Activated CD8-positive, alpha-beta memory T cell treated with anti-CD3 and anti-CD28 coated beads for 24 hours (primary cell): ENCODE measurements around the gene OR13A1.
"Not testable (repeated sequence)": the region's sequence is repeated elsewhere in the genome, so short reads cannot be mapped to it uniquely, and the experiment has no call there.

Source experiments
- DNase-seq: peaks from one replicate; pipeline ENCODE4 v3.0.0-alpha.2; 2020

Gene OR13A1

DNA sequence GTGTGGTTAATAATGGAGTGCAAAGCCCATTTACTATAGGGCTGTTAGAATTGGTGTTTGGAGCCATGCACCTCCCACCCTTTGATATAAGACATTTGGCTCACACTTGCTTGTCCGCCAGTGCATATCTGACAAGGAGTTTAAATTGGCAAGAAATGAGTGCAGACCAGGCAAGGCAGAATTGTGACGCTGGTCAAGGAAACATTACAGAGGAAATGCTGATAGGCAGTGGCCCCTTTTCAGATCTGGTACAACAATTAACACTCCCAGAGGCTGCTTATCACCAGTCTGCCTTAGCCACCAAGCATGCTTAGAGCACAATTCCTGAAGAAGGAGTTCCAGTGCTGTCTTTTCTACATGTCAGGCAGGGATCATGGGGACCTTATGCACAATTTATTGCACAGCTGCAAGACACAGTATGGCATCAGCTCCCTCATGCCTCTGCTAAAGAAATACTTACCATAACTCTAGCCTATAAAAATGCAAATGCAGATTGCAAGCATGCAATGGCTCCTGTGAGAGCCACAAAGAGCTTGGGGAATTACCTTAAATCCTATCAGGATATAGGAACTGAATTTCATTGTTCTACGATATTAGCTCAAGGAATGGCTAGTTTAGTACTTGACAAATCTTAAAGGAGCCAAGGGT is 35.2 kb downstream of the OR13A1 start:
- DNase-seq: no peak

DNA sequence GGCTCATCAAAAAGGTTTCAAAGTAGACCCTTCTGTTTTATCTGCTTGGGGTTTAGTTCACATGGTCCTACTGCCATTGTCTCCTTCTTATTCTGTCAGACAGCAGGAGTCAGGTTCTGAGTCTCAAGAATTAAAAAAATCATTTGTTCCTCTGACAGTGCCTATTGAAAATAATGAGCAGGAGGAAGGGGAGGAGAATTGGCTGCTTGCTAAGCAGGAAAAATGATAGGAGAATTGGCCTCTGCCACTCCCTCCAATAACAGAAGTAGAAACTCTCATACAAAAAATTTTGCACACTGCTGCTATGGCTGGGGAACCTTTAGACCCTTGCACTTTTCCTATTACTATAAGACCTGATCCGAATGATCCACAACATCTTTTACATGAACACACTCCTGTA is 35.7 kb downstream of the OR13A1 start:
- DNase-seq: no peak

DNA sequence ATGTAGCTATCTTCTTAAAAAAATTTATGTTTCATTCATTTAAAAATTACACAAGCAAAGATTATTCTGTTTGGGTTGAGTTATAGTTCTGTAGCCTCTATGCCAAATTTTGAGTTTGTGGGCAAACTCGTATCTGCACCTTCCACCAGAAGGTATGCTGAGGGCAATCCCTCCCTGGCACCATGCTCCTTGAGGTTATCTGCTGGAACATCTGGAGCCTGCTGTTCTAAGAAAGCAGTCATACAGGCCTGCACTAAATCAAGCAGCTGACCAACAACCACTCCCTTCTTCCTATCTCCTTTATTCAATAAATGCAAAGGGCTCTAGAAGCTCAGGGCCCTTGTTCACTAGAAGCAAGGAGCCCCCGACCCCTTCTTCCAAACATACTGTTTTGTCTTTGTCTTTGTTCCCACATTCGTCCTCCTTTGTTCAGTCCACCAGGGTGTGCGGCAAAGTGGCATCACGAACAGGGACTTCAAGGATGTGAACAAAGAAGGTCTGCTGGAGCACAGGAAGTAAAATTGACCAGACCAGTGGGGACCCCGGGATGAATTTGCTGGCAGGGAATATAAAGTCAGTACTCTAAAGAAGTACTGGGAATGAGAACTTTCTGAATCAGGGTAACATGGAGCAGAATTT is 36.4 kb downstream of the OR13A1 start:
- DNase-seq: no peak

DNA sequence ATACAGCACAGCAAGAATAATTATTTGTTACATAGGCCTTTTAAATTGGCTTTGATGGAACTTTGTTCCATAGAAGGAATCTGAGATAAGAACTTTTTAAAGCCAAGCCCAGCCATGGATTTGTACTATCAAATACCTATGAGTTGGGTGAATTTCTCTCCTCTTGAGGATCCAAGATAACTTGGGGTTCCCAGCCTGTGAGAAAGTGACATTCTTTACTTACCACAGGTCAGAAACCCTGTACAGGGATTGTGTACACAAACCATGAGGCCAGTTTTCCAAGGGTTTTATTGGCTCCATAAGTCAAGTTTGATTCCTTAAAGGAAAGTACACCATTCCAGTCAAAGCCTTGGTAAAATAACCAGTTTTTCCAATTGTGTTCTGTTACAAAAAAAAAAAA is 39.3 kb downstream of the OR13A1 start:
- not testable (repeated sequence) for DNase-seq

DNA sequence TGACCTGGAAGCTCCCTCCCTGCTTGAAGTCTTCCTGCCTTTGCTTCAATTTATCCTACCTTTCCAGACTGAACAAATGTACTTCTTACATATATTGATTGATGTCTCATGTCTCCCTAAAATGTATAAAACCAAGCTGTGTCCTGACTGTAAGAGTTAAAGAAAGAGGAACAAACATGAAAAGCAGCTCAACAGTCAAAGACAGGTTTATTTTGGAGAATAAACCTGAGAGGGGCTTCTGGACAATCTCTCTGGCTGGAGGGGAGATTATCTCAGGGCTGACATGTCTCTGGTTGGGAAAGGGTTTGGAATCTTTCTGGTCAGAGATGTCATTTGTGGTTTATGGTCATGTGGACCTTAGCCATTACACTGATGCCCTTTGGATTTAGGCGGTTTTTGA is 41.0 kb downstream of the OR13A1 start:
- no peak for DNase-seq

DNA sequence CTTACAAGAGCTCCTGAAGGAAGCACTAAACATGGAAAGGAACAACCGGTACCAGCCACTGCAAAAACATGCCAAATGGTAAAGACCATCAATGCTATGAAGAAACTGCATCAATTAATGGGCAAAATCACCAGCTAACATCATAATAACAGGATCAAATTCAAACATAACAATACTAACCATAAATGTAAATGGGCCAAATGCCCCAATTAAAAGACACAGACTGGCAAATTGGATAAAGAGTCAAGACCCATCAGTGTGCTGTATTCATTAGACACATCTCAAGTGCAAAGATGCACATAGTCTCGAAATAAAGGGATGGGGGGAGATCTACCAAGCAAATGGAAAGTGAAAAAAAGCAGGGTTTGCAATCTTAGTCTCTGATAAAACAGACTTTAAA is 47.6 kb downstream of the OR13A1 start:
- not testable (repeated sequence) for DNase-seq

DNA sequence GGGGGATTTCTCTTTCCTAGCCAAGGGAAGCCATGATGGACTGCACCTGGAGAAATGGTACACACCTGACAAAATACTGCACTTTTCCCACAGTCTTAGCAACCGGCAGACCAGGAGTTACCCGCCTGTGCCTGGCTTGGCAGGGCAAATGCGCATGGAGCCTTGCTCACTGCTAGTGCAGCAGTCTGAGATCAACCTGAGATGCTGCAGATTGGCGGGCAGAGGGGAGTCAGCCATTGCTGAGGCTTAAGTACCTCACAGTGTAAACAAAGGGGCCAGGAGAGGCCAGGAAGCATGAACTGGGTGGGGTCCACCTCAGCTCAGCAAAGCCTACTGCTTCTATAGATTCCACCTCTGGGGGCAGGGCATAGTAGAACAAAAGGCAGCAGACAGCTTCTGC is 49.4 kb downstream of the OR13A1 start:
- DNase-seq: no peak

DNA sequence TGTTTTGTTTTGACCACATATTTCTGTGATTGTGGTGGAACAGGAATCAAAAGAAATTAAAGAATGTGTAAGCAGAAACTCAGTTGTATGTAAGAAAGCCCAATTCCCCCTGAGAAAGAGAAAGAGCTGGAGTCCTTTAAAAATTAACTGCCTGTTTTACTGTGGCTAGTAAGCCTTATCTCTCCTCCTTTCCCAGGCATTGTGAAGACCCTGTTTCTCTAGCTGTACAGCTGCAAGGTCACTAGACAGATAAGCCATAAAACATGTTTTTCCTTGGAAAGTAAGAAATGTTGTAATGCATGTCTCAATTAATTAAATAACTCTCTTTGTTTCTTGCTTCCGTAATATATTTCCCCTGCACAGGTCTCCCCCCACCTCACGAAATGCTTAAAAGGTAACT is 53.5 kb downstream of the OR13A1 start:
- DNase-seq: no peak

DNA sequence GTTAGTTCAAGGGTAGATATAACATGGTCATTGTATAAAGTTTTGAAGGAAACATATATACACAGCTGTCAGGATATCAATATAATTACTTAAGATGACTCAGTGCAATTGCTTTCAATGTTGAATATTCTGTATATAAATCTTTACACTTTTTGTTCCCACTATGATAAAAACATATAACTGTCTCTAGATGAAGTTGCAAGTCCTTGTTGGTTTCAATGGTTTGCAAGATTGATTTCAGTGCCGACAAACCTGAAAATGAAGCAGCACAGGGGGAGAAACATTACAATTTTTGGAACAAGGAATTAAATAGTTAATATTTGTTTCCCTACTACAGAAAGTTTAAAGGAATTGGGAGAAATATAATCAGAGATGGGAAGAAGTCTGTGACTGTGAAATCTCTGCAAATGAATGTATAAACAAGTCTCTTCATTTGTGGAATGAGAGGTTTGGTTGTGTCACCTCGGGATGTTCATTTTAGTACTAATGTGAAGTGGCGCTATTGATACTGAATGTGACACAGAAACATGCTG is 54.1 kb downstream of the OR13A1 start:
- DNase-seq: no peak

DNA sequence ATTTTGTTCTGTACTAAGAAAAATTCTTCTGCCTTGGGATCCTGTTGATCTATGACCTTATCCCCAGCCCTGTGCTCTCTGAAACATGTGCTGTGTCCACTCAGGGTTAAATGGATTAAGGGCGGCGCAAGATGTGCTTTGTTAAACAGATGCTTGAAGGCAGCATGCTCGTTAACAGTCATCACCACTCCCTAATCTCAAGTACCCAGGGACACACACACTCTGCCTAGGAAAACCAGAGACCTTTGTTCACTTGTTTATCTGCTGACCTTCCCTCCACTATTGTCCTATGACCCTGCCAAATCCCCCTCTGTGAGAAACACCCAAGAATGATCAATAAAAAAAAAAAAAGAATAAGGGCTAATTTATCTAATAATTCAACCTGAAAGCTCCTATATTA is 54.8 kb downstream of the OR13A1 start:
- DNase-seq: not testable (repeated sequence)

DNA sequence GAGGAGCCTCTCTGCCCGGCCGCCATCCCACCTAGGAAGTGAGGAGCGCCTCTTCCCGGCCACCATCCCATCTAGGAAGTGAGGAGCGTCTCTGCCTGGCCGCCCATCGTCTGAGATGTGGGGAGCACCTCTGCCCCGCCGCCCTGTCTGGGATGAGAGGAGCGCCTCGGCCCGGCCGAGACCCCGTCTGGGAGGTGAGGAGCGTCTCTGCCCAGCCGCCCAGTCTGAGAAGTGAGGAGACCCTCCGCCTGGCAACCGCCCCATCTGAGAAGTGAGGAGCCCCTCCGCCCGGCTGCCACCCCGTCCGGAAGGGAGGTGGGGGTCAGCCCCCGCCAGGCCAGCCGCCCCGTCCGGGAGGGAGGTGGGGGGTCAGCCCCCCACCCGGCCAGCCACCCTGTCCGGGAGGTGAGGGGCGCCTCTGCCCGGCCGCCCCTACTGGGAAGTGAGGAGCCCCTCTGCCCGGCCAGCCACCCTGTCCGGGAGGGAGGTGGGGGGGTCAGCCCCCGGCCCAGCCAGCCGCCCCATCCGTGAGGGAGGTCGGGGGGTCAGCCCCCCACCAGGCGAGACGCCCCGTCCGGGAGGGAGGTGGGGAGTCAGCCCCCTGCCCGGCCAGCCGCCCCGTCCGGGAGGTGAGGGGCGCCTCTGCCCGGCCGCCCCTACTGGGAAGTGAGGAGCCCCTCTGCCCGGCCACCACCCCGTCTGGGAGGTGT is 55.5 kb downstream of the OR13A1 start:
- DNase-seq: not testable (repeated sequence)

DNA sequence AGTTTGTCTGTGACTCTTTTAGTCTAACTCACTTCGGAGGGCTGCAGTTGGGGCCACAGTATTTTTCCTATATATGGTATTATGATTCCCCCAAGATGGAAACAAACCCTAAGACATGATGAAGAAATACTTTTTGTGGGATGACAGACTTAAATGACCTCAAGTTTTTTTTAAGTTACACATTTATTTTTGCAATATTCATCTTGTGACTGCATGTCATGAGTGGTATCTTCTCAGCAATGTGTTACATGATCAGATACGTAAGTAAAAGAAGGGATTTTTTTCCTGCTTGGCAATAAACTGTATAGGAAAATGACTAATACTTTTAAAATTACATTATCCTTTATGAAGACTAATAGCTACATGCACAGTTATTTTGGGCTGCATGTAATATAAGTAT is 57.8 kb downstream of the OR13A1 start:
- DNase-seq: no peak

DNA sequence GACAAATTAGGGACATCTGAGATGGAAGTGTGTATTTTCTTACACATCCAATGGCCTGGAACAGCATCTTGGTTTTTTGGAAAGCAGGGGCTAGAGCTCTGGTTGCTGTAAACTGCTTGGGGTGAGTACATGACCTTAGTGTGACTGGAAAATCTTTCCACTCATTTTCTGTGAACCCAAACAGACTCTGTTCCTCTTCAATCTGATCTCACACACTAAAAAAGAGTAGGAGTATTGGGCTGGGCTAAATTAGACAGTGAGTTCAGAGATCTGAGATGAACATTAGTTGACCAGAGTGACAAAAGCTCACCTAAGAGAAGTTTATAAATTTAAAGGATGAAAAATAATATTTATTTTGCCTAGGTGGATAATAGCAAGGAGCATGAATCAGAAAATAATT is 59.2 kb downstream of the OR13A1 start:
- no peak for DNase-seq

DNA sequence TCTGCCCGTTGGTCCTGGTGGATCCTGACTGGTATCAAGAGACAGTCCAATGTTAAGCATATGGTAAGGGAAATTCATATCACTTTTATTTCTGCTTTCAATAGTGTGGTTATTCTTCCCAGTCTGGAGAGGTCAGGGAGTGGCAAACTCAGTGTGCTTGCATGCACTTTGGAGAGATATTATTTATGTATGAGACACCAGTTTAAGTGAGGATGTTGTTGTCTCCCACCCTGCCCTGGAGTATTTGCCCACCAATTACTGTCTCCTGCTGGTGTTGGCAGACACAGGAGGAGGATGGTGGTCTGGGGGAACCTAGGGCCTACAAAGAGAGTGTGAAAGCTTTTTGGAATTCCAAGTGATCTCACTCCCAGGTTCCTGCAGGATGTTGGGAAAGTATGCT is 59.7 kb downstream of the OR13A1 start:
- no peak for DNase-seq

DNA sequence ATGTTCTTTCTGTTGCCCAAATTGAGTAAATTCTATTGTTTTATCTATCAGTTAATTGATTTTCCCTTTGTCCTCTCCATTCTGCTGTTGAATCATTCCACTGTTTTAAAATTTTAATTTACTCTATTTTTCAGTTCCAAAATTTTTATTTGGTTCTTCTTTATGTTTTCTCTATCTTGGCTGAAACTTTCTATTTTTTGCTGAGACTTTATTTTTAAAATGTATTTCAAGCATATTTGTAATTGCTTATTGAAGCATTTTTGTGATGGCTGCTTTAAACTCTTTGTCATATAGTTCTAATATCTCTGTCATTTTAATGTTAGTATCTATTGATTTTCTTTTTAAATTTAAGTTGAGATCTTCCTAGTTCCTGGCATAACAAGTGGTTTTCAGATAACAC is 60.5 kb downstream of the OR13A1 start:
- DNase-seq: no peak

DNA sequence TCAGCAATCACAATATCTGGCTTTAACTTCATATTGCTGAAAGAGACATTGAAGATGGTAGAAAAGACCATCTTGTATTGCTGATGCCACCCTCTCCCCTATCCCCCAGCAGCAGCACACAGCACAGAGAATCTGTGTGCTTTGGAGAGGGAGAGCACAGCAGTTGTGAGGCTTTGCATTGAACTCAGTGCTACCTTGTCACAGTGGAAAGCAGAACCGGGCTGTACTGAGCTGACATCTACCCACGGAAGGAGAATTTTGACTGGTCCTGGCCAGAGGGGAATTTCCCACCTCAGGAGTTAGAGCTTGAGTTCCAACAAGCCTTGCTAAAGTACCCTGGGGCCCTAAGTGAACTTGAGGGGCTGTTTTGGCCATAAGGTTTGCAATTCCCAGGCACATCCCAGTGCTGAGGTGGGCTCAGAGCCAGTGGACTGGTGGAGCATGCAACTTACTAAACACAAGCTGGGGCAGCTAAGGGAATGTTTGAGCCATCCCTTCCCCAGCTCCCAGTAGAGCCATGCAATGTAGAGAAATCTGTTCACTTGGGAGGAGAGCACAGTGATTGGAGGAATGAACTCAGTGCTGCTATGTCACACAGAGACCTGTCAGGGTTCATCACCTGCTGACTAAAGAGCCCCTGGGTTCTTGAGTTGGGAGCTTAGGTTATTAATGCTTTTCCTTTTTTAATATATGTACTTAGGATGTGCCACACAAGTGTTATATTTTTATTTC is 62.1 kb downstream of the OR13A1 start:
- no peak for DNase-seq
